NCI-H526 (cell line): ENCODE data around the gene CNR2.
"Not testable (repeated sequence)": the region's sequence is repeated elsewhere in the genome, so short reads cannot be mapped to it uniquely, and the experiment has no call there.

ENCODE experiments used
- DNase-seq, 2 experiments: peaks; one replicate each; lab custom pipeline; 2025; lab: John Stamatoyannopoulos, UW

Gene CNR2

GRCh38 chr1:23916209-23917131 is 3.3 kb upstream of the CNR2 start:
- DNase-seq: peak; percentile 69 to 89

- no peak for DNase-seq
Measured at GRCh38 chr1:23915466-23915865, 2.3 kb upstream of the CNR2 start.

- no peak for DNase-seq
Measured at GRCh38 chr1:23914921-23915320, 1.8 kb upstream of the CNR2 start.

GRCh38 chr1:23911921-23912320 is 1.2 kb downstream of the CNR2 start:
- DNase-seq: no peak

- DNase-seq: no peak
Measured at GRCh38 chr1:23910553-23911246, 2.5 kb downstream of the CNR2 start.

- no peak for DNase-seq
Measured at GRCh38 chr1:23910144-23910543, 3.0 kb downstream of the CNR2 start.

- no peak for DNase-seq
Measured at GRCh38 chr1:23909412-23909811, 3.8 kb downstream of the CNR2 start.

- DNase-seq: no peak
Measured at GRCh38 chr1:23908453-23909341, 4.5 kb downstream of the CNR2 start.

GRCh38 chr1:23906731-23907130 is 6.4 kb downstream of the CNR2 start:
- DNase-seq: no peak

GRCh38 chr1:23905461-23906025 is 7.6 kb downstream of the CNR2 start:
- no peak for DNase-seq

- no peak for DNase-seq
Measured at GRCh38 chr1:23904748-23905357, 8.3 kb downstream of the CNR2 start.

- DNase-seq: no peak
Measured at GRCh38 chr1:23903754-23904153, 9.4 kb downstream of the CNR2 start.

GRCh38 chr1:23902321-23903278 is 10.6 kb downstream of the CNR2 start:
- DNase-seq: peak in 1 of 2 experiments; percentile 26

GRCh38 chr1:23900017-23900416 is 13.1 kb downstream of the CNR2 start:
- DNase-seq: not testable (repeated sequence)

- DNase-seq: no peak
Measured at GRCh38 chr1:23899070-23899469, 14.1 kb downstream of the CNR2 start.

- no peak for DNase-seq
Measured at GRCh38 chr1:23897083-23897482, 16.1 kb downstream of the CNR2 start.

GRCh38 chr1:23896491-23896890 is 16.7 kb downstream of the CNR2 start:
- DNase-seq: no peak

GRCh38 chr1:23895993-23896392 is 17.2 kb downstream of the CNR2 start:
- DNase-seq: no peak

GRCh38 chr1:23895082-23895481 is 18.1 kb downstream of the CNR2 start:
- DNase-seq: no peak

GRCh38 chr1:23889074-23889473 is 24.1 kb downstream of the CNR2 start:
- no peak for DNase-seq
